CD4-positive, alpha-beta T cell treated with Interleukin-15 for 4 hours (primary cell): ENCODE measurements around the gene SLC24A3.

ENCODE experiments used
- DNase-seq: peaks from one replicate; pipeline ENCODE4 v3.0.0-alpha.2; 2020; ENCODE audit warnings: low spot score

The SLC24A3 gene

DNA sequence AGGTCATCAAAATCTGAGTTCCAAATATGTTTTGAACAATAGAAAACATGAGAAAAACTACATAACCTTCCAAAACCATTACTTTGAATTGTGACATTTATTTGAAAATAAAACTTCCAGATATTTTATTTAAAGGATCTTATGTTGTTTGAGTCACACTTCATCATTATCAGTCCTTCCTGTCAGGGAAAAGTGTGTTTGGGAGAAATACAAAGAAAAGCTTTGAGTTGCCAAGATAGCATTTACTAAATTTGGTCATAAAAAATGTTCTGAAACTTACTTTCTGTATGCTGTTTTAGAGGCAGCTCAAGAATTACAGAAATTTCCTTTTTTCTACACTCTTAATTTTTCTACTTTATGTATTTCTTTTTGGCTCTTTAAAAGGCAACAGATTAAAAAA, 337.5 kb downstream of the SLC24A3 start:
- DNase-seq, result no peak

DNA sequence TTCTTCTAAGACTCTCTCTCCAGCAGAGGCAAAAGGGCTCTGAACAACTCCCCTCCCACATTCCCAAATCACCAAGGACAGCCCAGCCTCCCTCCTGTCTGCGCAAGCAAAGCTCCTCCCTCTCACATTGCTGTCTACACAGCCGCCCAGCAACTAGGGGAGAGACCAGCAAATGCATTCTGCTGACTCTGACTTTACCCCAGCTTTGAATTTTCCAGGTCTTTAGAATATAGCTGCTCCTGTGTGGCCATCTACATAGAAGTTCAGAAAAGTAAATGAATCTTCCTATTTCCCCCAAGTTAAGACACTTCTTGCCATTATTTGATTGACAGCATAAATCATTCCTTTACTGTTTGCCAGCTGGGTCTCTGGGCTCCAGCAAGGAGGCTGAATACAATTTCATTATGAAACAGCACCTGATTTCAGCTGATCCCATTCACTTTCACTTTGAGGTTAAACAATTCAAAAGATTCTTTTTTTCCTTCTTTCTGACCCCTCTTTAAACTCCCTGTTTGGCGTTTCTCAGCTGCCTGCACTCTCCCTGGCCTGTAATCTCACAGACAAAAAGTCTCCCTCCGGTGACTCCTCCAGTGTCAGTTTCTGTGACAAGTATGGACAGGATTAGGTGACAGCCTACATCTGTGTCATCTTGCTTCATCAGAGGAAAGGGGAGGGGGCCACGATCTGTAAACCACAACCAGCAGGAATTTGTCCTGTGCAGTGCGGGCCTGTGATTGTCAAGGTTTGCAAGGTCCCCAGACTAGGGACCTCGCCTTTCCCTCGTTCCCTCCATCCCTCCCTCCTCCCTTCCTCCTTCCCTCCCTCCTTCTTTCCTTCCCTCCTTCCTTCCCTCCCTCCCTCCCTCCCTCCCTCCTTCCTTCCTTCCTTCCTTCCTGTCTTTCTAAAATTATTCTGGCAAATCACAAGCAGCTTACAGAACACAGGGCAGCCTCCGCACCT, 340.1 kb downstream of the SLC24A3 start:
- DNase-seq, result no peak

DNA sequence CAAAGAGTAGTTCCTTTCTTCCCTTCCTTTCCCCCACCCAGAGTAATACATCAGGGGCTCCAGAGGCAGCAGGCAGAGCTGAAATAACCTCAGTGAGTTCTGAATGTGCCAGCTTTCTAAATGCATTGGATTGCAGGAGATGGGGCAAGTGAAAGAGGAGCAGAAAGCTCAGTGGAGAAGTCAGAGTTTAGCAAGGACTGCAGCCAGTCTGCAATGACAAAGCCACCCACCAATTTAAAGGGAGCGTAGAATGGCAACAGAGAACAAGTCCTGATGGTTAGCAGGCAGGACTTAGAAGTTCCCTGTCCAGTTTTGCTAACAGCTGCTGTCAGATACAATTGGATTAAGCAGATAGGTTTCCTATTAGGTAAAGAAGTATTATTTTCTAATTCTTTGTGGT, 342.2 kb downstream of the SLC24A3 start:
- DNase-seq, result no peak

DNA sequence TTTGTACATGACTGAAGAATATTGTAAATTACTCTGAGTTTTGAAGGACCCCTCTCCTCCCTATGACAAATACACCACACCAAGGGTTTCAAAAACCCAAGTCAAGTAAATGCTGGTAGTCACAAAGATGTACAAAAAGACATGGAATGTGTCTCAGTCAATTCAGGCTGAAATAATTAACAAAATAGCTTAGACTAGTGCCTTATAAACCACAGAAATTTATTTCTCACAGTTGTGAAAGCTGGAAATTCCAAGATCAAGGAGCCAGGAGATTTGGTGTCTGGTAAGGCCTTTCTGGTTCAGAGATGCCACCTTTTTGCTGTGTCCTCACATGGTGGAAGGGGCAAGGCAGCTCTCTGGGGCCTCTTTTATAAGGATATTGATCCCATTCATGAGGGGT, 343.3 kb downstream of the SLC24A3 start:
- no peak for DNase-seq

DNA sequence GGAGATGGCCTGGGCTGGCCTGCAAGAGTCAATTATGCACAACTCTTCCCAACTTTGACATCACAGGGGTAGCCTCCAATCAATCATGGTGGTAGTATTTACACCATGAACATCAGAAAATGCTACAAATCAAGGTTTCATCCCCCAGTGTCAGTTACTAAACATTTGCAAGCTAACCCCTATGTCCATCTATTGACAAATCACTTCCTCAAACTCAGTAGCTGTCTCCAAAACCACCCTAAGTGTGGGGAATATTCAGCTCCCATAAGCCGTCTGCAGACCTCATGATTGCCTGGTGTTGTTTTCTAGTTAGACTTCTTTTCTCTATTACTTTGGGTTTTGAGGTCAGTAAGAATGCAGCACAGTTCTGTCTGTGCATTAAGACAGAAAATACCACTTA, 344.8 kb downstream of the SLC24A3 start:
- DNase-seq, result no peak

DNA sequence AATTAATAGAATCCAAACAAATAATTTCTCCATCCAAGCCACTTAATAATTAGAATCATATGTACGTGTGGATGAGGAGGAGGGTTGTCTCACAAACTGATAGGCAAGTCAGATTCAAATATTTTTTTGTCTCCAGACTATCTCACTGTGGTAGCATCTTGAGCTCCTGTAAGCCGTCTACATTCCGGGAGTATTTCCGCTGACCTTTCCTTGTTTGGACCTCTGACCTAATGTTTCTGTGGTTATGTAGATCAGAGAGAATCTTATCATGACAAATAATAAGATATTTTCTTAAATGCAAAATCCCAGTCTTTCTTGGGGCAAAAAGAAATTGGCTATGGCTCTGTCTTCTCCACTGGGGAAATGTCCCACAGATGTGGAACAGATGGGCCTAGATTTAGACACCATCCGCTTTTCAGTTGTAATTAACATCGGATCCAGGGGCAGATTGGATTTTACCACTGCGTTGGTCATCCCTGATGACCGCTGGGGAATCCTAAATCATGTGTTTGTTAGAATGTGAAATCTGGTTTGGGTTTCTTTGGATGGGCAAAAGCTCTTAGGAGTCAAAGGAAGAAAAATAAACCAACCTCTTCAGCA, 348.5 kb downstream of the SLC24A3 start:
- no peak for DNase-seq

DNA sequence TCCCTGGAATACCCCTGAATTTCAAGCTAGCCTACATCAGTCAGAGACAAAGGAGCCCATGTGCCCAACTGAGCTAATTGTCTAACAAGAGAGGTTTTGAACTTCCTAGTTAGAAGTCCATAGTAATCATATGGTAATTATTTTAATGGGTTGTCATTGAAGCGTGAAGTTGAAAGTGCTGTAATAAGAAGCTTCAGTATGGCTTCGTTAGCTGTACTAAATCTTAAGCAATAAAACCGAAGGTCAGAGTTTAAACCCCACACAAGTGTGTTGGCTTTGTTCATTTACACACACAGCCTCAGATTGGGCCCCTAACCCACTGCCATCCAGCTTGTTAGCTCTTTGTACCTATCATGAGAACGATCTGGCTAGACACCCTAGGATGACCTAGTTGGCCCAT, 350.0 kb downstream of the SLC24A3 start:
- no peak for DNase-seq

DNA sequence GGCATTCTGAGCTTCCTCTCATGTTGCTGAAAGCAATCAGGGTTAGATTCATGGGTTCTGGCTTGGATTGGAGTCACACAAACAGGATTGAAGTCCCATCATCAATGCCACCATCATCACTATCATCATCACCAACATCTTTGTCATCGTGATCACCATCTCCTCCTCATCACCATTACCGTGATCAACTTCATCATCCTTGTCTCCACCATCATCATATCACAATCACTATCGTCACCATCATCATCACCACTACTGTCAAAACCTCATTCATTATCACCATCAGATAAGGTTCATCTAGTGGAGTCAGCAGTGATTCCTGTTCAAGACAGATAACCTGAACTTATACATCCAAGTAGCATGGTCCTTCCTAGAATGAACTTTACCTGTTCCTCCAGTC, 351.8 kb downstream of the SLC24A3 start:
- DNase-seq, result no peak

DNA sequence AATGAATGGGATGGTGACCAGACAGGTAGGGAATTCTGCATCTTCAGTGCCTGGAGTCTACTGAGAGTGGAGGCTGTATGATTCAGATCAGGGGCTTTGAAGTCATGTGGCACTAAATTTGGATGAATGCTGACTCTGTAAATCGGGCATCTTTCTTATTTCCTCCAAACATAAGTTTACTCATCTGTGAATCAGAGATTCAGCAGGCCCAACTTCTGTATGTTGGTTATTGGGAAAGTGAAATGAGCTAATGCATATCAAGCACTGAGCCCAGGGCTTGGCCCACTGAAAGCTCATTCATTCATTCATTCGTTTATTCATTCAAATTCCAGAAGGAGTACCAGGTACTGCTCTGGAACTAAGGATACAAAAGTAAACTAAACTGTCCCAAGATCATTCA, 353.3 kb downstream of the SLC24A3 start:
- DNase-seq, result no peak

DNA sequence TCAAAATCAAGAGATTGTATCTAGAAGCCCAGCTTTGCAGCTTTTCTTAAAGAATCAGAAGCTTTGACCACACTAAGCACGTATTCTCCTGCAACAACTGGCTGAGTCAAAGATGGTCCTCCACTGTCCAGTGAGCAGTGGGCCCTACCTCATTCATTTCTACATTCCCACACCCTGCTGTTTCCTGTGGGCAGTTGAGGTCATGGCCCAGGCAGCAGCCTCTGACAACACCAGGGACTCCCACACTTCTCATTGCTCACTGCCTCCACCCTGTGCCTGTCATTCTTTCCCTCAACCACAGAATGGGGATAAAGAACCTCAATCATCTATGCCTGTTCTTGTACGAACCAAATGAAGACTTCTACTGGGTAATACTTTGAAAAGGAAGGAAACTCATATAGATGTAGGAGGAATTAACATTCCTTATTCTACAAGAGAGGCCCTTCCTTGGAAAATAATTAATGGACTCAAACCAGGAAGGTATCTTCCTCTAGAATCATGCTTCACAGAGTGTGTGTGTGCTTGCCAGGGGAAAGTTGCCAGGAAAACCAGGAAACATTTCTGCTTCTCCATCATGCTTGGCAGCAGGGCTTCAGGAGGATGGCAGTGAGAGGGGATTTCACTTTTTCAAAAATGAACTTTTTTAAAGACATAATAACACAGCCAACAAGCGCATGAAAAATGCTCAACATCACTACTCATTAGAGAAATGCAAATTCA, 353.9 kb downstream of the SLC24A3 start:
- no peak for DNase-seq

DNA sequence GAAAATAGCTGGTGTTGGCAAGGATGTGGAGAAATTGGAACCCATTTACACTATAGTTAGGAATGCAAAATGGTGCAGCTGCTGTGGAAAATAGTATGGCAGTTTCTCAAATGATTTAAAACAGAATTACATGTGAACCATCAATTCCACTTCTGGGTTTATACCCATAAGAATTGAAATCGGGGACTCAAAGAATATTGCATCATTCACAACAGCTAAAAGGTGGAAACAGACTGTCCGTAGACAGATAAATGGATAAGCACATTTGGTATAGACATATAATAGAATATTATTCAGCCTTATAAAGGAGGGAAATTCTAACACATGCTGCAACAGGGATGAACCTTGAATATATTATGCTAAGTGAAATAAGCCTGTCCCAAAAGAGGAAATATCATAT, 355.7 kb downstream of the SLC24A3 start:
- no peak for DNase-seq

DNA sequence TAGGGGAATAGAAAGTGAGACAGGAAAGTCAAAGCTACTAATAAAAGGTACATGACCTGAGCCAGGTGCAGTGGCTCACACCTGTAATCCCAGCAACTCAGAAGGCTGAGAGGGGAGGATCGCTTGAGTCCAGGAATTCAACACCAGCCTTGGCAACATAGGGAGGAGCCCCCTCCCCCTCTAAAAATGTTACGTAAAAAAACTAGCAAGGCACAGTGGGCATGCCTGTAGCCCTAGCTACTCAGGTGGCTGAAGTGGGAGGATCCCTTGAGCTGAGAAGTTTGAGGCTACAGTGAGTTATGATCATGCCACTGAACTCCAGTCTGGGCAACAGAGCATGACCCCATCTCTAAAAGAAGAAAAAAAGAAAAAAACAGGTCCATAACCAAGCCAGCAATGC, 359.6 kb downstream of the SLC24A3 start:
- no peak for DNase-seq

DNA sequence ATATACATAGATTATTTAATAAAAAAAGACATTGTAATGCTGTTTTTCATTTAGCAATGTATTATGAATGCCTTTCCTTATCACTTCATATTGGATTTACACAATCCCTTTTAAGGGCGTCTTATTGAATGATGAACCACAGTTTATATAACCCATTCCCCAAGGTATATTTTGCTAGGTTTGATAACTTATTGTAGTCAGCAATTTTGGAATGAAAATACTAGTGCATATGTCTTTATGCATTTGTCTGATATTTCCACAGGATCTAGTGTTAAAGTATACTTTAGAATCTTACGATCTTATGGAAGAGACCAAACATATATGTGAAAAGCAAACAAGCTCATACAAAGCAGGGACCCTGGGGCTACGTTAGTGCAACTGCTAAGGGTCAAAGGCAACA, 365.2 kb downstream of the SLC24A3 start:
- DNase-seq, result no peak

DNA sequence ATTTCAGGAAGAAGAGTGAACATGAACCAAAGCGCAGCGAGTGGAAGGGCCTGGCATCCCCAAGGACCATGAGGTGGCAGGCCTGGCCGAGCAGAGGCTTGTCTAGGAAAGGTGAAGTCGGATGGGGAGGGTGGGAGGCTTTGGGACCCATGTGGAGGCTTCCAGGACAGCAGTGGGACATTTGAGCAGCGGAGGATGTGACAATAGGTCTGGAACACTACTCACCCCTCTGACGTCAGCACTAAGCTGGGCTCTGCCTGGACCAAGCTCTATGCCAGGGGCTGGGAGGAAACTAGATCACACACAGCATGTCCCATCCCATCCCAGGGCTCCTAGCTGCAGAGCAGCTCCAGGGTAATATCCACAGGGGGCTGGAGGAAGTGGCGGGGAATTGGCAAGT, 370.3 kb downstream of the SLC24A3 start:
- DNase-seq, result no peak

DNA sequence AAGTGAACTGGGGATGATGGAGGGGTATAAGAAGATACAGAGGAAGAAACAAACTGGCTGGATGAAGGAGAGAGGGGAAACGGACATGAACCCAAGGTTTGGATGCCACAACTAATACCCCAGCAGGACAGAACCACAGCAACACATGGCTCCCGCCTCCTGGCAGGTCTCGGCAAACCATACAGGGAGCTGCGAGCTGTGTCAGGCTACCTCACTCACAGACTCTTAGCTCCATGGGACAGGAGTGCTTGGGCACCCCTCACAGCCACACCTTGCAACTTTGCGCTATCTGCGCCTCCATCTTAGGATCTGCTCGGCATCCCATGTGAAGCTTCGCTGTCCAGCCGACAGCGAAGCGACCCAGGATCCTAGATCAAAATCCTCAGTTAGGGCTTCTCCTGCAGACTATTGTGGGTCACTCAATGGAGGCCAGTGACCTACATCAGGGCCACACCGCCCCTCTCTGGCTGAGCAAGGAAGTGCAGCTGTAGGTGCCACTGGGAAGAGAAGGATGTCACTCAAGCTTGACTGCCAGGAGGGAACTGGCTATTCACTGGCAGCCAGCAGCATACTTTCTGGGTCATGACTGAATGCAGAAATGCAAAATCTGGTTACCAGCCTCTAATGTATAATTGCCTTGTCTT, 371.2 kb downstream of the SLC24A3 start:
- DNase-seq, result no peak

DNA sequence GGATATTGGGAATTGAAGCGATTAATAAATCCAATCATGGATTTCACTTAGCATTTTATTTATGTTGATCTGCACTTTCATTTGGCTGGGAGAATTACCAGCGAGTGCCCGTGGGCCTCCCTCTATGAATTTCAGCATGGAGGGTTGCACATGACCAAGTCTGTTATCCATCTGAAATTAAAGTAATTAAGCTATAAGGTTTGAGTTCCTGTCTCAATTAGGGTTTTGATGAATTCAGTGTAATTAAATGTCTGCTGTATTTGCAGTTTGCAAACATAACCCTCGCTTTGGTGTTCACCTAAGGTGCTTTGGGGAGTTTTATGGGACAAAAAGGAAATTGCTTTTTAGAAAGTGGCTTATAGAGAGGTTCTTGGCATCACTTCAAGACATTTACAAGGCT, 375.8 kb downstream of the SLC24A3 start:
- DNase-seq, result no peak

DNA sequence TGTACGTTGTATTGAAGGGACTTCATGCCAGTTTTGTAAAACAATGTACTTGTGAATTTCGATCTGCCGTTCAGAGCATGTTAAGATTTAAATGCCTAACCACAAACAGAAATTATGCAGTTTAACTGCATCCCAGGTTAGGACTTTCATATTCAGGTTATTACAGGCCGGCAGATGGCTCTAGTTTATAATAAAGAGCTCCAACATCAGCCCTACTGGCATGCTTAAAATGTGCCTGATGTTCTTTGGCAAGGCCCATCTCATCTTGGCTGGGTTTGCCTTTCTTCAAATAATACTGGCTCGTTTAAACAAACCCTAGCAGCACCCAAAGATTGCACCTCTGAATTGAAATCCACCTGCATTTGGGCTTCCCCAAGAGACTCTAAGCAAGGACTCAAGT, 376.3 kb downstream of the SLC24A3 start:
- DNase-seq, result no peak

DNA sequence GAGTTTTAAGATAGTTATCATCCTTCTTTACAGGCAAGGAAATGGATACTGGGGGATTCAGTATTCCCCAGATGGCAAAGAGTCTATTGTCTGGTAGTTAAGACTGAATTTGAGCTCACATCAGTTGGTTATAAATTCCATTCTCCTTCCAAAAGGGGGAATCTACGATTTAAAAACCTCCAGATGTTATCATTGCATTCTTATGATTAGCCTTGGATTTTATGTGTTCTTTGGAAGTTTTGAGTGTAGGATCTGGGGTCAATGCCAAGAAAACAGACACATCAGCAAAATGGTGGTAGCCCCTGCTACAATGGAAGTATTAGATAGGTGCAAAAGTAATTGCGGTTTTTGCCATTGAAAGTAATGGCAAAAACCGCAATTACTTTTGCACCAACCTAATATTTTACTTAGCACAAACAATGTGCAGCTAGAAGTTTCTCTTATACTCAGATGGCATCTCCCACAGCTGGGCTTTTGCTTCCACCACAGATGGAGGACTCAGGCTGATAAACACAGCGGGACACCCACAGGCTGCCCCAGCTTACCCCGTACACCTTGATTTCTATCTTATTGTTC, 377.4 kb downstream of the SLC24A3 start:
- DNase-seq, result no peak

DNA sequence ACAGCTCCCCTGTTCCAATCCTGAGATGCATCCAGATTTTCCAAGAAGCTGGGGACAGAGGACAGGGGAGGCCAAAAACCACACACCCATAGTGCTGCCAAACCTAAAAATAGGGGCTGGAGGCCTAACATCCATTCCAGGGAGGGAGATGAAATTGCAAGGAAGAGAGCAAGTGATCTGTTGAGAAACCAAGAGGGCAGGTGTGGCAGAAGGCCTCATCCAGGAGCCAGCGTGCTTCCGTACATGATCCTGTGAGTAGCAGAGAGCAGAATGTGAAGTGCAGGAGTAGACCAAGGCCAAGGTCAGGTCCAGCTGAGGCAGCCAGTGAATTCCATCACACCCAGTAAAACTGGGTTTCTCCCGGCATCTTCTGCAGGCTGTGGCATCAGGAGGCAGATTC, 377.9 kb downstream of the SLC24A3 start:
- no peak for DNase-seq

DNA sequence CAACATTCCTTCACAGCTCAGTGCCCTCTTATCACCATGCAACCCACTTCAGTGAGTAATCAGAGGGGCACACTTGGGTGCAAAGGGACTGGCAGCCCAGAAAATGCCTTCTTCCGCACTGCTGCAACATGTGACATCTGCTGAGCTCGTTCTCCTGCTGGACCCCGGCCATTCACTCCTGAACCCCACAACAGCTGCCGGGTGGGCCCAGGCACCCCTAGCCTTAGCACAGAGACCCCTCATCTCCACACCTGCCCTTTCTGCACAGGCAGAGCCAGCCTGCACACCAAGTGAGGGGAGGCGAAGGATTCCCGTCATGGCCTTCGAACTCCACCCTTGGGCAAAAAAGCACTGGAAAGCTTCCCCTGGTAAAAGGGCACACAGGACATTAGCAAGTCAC, 381.3 kb downstream of the SLC24A3 start:
- DNase-seq, result no peak

DNA sequence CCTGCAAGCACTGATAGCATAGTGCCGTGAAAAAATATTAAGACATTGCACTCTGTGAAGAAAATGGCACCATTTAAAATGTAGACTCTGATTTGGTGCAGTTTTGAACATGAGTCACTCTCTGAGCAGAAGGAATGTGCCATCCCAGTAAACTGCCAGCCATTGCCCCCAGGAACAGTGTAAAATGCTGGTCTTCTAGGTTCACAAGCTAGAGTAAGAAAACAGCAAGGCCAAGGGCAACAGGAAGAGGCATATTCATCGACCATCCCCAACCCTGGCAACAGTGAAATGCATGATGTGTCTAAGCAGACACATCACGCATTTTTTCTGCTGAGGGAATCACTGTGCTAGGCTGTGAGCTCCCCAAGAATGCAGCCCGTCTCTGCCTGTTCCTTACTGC, 382.5 kb downstream of the SLC24A3 start:
- no peak for DNase-seq
